Measurements from ENCODE around the gene CHRNB4.

- no peak for TF ChIP-seq CTCF (IDR thresholded peaks at IDR 0.05)
- no peak for TF ChIP-seq POLR2A (IDR thresholded peaks at IDR 0.05)
Measured at GRCh38 chr15:78641749-78642275, 802 bp upstream of the CHRNB4 start.
